Pancreas (tissue), 10 donors: ENCODE measurements around the gene WBP1. TPM values are rescaled to one million over a fixed set of nuclear protein-coding genes. Genes with fewer than 3 reads are reported as not detected.
A peak's percentile ranks its signal among the peaks of the same experiment; 100 is the strongest.

Experiments
- ATAC-seq, 4 donors: fragments of 200-7000 bp; cut with Tn5 transposase; one replicate each; pipeline versions ENCODE4 v1.8.0 to v1.9.1; 2020; ENCODE audit warnings: mild to moderate bottlenecking in 4 of 4, moderate library complexity in 4 of 4
- DNase-seq, 6 donors: peaks; one replicate each; pipeline ENCODE4 v3.0.0-alpha.2; 2020
- FAIRE-seq: peaks from 2 replicates; lab custom pipeline; 2012; peaks lifted over from hg19 to GRCh38; lab: Jason Lieb, UNC
- H3K27ac ChIP-seq, 4 donors: fragments of 200-600 bp; sonication (generic); 1 replicate in 3 of 4; 2 replicates in 1 of 4; pipeline versions ENCODE4 v1.5.0 to v1.8.0; 2020
- H3K27me3 ChIP-seq, 4 donors: fragments of 200-600 bp; one replicate each; pipeline ENCODE4 v1.8.0; 2021
- H3K36me3 ChIP-seq, 3 donors: fragments of 200-600 bp; sonication (generic) in 1 of 3; one replicate each; pipeline versions ENCODE4 v1.5.0 to v1.8.0; 2020 to 2021
- H3K4me1 ChIP-seq, 3 donors: fragments of 200-600 bp; one replicate each; pipeline ENCODE4 v1.8.0; 2021
- H3K4me3 ChIP-seq, 4 donors: fragments of 200-600 bp; sonication (generic) in 2 of 4; one replicate each; pipeline versions ENCODE4 v1.5.0 to v1.8.0; 2020 to 2021
- H3K9me3 ChIP-seq, 4 donors: fragments of 200-600 bp; one replicate each; pipeline ENCODE4 v1.8.0; 2021
- WGBS, 2 donors: extraction: QIAGEN DNeasy Blood & Tissue Kit; methylation state at CpG; one replicate each; pipeline ENCODE4 v1.1.7; 2013; 5-methylcytosine and 5-hydroxymethylcytosine counted together
- intact Hi-C, 3 donors: fragments of 100-400 bp; cut with DNase I; formaldehyde crosslinking; loops; one replicate each; pipeline versions ENCODE4 v1.11.1 to v1.14.2; 2022
- polyA plus RNA-seq, 2 donors: library from polyadenylated mRNA; stranded (reverse); fragments of 200-250 nt; gene quantifications; one replicate each; pipeline ENCODE4 v1.2.3, GENCODE V29; 2013
- total RNA-seq, 6 donors: library from RNA; stranded (reverse); fragmentation: NEBNext Ultra II Directional in 4 of 6; extraction: Animal tissue kit (Norgen Biotek cat#: 25700) in 4 of 6; gene quantifications; one replicate each; pipeline versions ENCODE4 v1.2.1 to v1.2.4, GENCODE V29; 2021 to 2023
- TF ChIP-seq, protein P1 (sequence below), 4 donors: fragments of 200-600 bp; sonication (generic) in 3 of 4; IDR thresholded peaks; one replicate each; pipeline versions ENCODE4 v1.5.0 to v1.8.0; 2021; ENCODE audit warnings: antibody characterized with exemption in 4 of 4
- donor health status: healthy with polysubstance abuse.
- donor health status: DM: no; HTN: no; CAD: no; lungs with moderate emphysema.
- donor health status: DM: no; HTN: no; CAD: no.
- donor health status: control.
- donor health status: control.
- donor health status: Bipolar disorder and iron deficiency.
- donor health status: DM: yes; HTN: yes; CAD: no.
- donor health status: DM: no; HTN: no; CAD: no.
- donor health status: DM: no; HTN: no; CAD: no.
- donor health status: DM: yes; HTN: yes; CAD: no.

The WBP1 gene
- total and polyA plus RNA-seq, 8 donors, result 29.1 to 149 (median 44.7) TPM

DNA sequence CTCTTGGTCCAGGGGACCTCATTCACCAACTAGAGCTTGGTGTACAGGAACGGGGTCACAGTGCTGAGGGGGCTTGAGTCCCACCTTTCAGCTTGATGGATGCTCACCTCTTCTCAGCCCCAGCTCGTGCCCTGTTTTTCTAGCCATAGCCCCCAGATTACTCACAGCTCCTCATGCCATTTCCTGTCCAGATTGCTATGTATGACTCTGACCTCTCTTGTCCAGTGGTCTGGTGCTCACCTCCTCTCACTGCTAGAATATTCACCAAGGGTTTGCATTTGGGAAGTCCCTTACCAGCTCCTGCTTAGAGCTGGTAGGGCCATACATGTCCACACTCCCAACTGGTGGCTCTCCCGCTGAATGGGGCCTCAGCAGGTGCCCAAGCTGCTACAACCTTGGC, 35.3 kb downstream of the WBP1 start:
- Histone ChIP-seq H3K9me3 (no peaks in the 10 kb centered on the region), H3K27ac (no peak overlapping the region), H3K4me3 (no peak overlapping the region), H3K27me3 (no peaks in the 10 kb centered on the region), H3K4me1 (peaks cover 0 to 6% (median 3%) of the 10 kb centered on the region in 3 donors), H3K36me3 (peaks cover 0 to 24% (median 14%) of the 10 kb centered on the region in 3 donors)
- TF ChIP-seq, protein P1, sequence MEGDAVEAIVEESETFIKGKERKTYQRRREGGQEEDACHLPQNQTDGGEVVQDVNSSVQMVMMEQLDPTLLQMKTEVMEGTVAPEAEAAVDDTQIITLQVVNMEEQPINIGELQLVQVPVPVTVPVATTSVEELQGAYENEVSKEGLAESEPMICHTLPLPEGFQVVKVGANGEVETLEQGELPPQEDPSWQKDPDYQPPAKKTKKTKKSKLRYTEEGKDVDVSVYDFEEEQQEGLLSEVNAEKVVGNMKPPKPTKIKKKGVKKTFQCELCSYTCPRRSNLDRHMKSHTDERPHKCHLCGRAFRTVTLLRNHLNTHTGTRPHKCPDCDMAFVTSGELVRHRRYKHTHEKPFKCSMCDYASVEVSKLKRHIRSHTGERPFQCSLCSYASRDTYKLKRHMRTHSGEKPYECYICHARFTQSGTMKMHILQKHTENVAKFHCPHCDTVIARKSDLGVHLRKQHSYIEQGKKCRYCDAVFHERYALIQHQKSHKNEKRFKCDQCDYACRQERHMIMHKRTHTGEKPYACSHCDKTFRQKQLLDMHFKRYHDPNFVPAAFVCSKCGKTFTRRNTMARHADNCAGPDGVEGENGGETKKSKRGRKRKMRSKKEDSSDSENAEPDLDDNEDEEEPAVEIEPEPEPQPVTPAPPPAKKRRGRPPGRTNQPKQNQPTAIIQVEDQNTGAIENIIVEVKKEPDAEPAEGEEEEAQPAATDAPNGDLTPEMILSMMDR (IDR thresholded peaks at IDR 0.05), result no peak
- no peak for ATAC-seq
- no peak for FAIRE-seq
- intact Hi-C loops, result no loop called here
- no peak for DNase-seq
- WGBS, 2 donors, result 88 to 97% methylated on average over 3 of the region's 3 CpGs

DNA sequence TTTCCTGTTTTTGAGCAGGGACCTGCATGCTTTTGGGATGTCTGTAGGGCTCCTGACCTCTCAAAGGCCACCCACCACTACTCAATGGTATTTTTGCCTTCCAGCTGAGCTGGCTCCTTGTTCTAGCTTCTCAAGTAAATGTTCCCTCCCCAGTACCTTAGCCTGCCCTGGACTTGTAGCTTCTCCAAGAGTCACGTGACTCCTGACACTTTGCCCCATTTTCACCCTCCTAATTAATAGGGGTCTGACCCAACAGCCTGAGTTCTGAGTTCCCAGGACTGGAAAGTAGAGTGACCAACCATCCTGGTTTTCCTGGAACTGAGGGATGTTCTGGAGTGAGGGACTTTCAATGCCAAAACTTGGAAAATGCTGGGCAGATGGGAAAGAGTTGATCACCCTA, 37.2 kb downstream of the WBP1 start:
- WGBS, 2 donors, result 74 to 78% methylated on average over 1 of the region's 1 CpG
- intact Hi-C loops, result no loop called here
- peaks cover 0 to 8% (median 6%) of the 10 kb centered on the region in 3 donors for H3K4me1 ChIP-seq
- TF ChIP-seq, protein P1 (IDR thresholded peaks at IDR 0.05), result no peak
- ATAC-seq (no peak), FAIRE-seq (no peak), DNase-seq (no peak)
- H3K36me3 ChIP-seq, result peaks cover 0 to 22% (median 14%) of the 10 kb centered on the region in 3 donors
- H3K4me3 ChIP-seq, result no peak overlapping the region
- no peaks in the 10 kb centered on the region for H3K9me3 ChIP-seq
- H3K27ac ChIP-seq, result no peak overlapping the region
- peaks cover 0 to 6% (median 0%) of the 10 kb centered on the region in 4 donors for H3K27me3 ChIP-seq

DNA sequence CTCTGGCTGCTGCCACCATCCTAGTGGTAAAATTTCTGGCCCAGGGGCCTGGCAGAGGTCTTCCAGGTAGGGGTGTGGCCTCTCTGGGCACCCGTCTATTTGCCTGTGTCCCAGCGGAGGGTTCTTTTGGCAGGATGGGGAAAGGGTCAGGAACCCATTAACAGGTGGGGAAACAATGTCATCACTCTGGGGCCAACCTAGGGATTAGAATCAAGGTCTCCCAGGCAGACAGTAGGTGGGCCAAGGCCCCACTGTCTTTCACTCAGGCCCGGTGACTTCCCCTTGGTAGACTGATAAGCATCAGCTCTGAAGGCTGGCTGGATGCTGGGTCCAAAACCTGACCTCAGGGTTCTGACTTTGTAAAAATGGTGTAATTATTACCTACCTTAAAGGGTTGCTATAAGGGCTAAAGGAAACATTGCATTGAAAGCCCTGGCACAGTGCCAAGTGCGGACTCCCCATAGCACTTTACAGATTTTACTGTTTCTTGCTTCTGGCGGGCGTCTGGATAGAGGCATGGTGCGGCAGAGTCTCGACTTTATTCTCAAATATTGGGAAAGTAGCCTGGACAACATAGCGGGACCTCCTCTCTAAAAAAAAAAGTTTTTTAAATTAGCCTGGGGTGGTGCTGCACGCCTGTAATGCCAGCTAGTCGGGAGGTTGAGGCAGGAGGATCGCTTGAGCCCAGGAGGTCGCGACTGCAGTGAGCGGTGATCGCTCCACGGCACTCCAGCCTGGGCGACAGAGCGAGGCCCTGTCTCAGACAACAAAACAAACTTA, 38.9 kb downstream of the WBP1 start:
- intact Hi-C loops, result no loop called here
- no peak for ATAC-seq
- H3K36me3 ChIP-seq, result peaks cover 0 to 4% (median 0%) of the 10 kb centered on the region in 3 donors
- no peak for FAIRE-seq
- H3K9me3 ChIP-seq, result no peaks in the 10 kb centered on the region
- TF ChIP-seq, protein P1 (IDR thresholded peaks at IDR 0.05), result no peak
- no peak overlapping the region for H3K27ac ChIP-seq
- peaks cover 0 to 8% (median 6%) of the 10 kb centered on the region in 3 donors for H3K4me1 ChIP-seq
- peaks cover 0 to 6% (median 0%) of the 10 kb centered on the region in 4 donors for H3K27me3 ChIP-seq
- DNase-seq, result peak in 1 of 6 donors; percentile 33
- H3K4me3 ChIP-seq, result peak overlapping the region in 1 of 4 donors; percentile 41
- WGBS, 2 donors, result 67 to 70% methylated on average over 19 of the region's 19 CpGs

DNA sequence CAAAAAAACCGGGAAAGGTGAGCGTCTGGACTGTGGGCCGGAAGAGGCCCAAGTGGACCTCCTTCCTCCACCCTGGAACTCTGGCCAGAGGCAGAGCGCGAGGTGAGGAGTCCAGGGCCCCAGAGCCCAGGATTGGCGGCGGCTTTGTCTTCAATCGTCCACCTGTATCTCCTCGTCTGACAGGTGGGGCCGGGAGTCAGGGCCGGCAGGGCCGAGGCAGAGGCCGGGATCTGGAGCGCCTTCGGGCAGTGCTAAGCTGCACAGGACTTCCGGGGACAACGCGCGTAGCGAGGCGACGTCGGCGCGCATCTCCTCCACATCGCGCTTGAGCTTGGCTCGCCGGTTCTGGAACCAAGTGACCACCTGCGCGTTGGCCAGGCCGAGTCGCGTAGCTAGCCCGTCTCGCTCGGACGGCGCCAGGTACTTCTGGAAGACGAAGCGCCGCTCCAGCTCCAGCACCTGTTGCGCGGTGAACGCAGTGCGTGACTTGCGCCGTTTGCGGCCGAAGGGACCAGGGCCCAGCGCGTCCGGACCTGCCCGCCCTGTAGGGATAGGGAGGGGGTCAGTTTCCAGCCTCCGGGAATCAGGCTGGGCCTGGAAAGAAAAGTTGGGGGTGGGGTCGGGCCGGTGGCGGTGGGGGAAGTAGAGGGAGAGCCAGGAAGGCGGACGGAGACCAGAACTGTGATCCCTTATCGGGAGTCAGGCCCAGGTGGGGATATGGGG, 39.7 kb downstream of the WBP1 start:
- Histone ChIP-seq H3K27me3 (peaks cover 0 to 6% (median 0%) of the 10 kb centered on the region in 4 donors), H3K4me1 (peaks cover 0 to 8% (median 6%) of the 10 kb centered on the region in 3 donors), H3K27ac (no peak overlapping the region), H3K36me3 (no peaks in the 10 kb centered on the region), H3K9me3 (no peaks in the 10 kb centered on the region), H3K4me3 (peak overlapping the region; percentile 7 to 41 (median 20))
- FAIRE-seq, result no peak
- DNase-seq, result peak in 3 of 6 donors; percentile 42 to 81 (median 71)
- TF ChIP-seq, protein P1 (IDR thresholded peaks at IDR 0.05), result no peak
- intact Hi-C loops, result no loop called here
- ATAC-seq, result peak; percentile 26 to 65 (median 46)
- 6% methylated on average over 54 to 61 of the region's 61 CpGs for WGBS, 2 donors
